Right hindlimb (tissue), 1 donor: Measurements from ENCODE around the gene ELP6.

Experiments used
- DNase-seq: peaks from one replicate; pipeline ENCODE4 v3.0.0-alpha.2; 2018

The ELP6 gene

GRCh38 chr3:47455806-47456452, 57.6 kb downstream of the ELP6 start:
- DNase-seq = no peak

GRCh38 chr3:47452453-47453215, 60.9 kb downstream of the ELP6 start:
- no peak for DNase-seq
